H1 (cell line): ENCODE measurements around the gene ACP4. TPM values are rescaled to one million over a fixed set of nuclear protein-coding genes. Genes with fewer than 3 reads are reported as not detected.
"Not testable (repeated sequence)": the region's sequence is repeated elsewhere in the genome, so short reads cannot be mapped to it uniquely, and the experiment has no call there.

Experiments
- CTCF ChIA-PET: fragments of 300-600 bp; sonication (Branson Sonifier 250); formaldehyde crosslinking; loops from one replicate; lab custom pipeline; 2021; ENCODE audit not compliant: partially characterized antibody; lab: Charles Lee
- POLR2A ChIA-PET: fragments of 300-600 bp; sonication (Branson Sonifier 250); formaldehyde crosslinking; loops from one replicate; lab custom pipeline; 2021; ENCODE audit warnings: inconsistent platforms; ENCODE audit not compliant: partially characterized antibody; lab: Charles Lee
- DNase-seq, 2 experiments: peaks; one replicate each; pipeline versions ENCODE4 v3.0.0 to v3.0.0-alpha.2; 2010 to 2022; ENCODE audit warnings: low spot score in 2 of 2, low read depth in 1 of 2, mixed read lengths in 1 of 2
- FAIRE-seq: peaks from 2 replicates; lab custom pipeline; 2011; peaks lifted over from hg19 to GRCh38; lab: Jason Lieb, UNC
- H2AFZ ChIP-seq: 2 replicates; pipeline ENCODE4 v1.8.1; 2012; ENCODE audit warnings: low read length, inconsistent platforms
- H2AK5ac ChIP-seq: 2 replicates; pipeline ENCODE4 v1.6.1; 2013; ENCODE audit warnings: low read depth, low read length
- H2BK120ac ChIP-seq: replicated peaks from 2 replicates; pipeline ENCODE3; 2013; ENCODE audit warnings: low read depth, low read length, inconsistent platforms
- H2BK12ac ChIP-seq: 2 replicates; pipeline ENCODE4 v1.6.1; 2013; ENCODE audit warnings: low read depth, low read length
- H2BK15ac ChIP-seq: 2 replicates; pipeline ENCODE4 v1.6.1; 2013; ENCODE audit warnings: low read length
- H2BK20ac ChIP-seq: 2 replicates; pipeline ENCODE4 v1.6.1; 2013; ENCODE audit warnings: low read length
- H2BK5ac ChIP-seq: 2 replicates; pipeline ENCODE4 v1.6.1; 2013; ENCODE audit warnings: low read depth, low read length
- H3K14ac ChIP-seq: 2 replicates; pipeline ENCODE4 v1.6.1; 2013; ENCODE audit warnings: inconsistent platforms; ENCODE audit not compliant: insufficient read length
- H3K18ac ChIP-seq: 2 replicates; pipeline ENCODE4 v1.6.1; 2013; ENCODE audit warnings: low read length; ENCODE audit errors: extremely low read depth
- H3K23ac ChIP-seq: 2 replicates; pipeline ENCODE4 v1.6.1; 2013; ENCODE audit warnings: inconsistent platforms; ENCODE audit not compliant: insufficient read length
- H3K23me2 ChIP-seq: 2 replicates; pipeline ENCODE4 v1.6.1; 2013; ENCODE audit warnings: low read depth, low read length
- H3K27ac ChIP-seq: 2 replicates; pipeline ENCODE4 v1.6.1; 2011; ENCODE audit warnings: low read depth, low read length, inconsistent platforms
- H3K27me3 ChIP-seq, 4 experiments: replicated peaks in 1 of 4; 1 replicate in 1 of 4; 2 replicates in 3 of 4; pipeline versions ENCODE4 v1.6.1 to v1.8.1; 2011 to 2013; ENCODE audit warnings: low read length in 3 of 4, mild to moderate bottlenecking in 3 of 4, inconsistent platforms in 2 of 4, mixed read lengths in 2 of 4, moderate library complexity in 1 of 4; ENCODE audit not compliant: control insufficient read depth in 3 of 4, insufficient read depth in 3 of 4; ENCODE audit errors: extremely low read depth in 1 of 4
- H3K36me3 ChIP-seq, 4 experiments: 2 replicates each; pipeline versions ENCODE4 v1.6.1 to v1.8.1; 2011 to 2013; ENCODE audit warnings: mild to moderate bottlenecking in 4 of 4, low read length in 3 of 4, moderate library complexity in 2 of 4, control low read depth in 1 of 4, inconsistent platforms in 1 of 4; ENCODE audit not compliant: insufficient read depth in 4 of 4, control insufficient read depth in 2 of 4
- H3K4ac ChIP-seq: replicated peaks from 2 replicates; pipeline ENCODE3; 2013; ENCODE audit warnings: low read length, low read depth, mixed read lengths, inconsistent platforms; ENCODE audit not compliant: insufficient read length
- H3K4me1 ChIP-seq, 4 experiments: replicated peaks in 1 of 4; 1 replicate in 1 of 4; 2 replicates in 3 of 4; pipeline versions ENCODE4 v1.6.1 to v1.8.1; 2011 to 2013; ENCODE audit warnings: low read length in 3 of 4, inconsistent platforms in 2 of 4, mixed read lengths in 1 of 4; ENCODE audit not compliant: insufficient read depth in 4 of 4, control insufficient read depth in 3 of 4
- H3K4me2 ChIP-seq, 2 experiments: 2 replicates each; pipeline versions ENCODE4 v1.6.1 to v1.8.1; 2011 to 2013; ENCODE audit warnings: low read depth in 2 of 2, low read length in 2 of 2, control low read depth in 1 of 2, inconsistent platforms in 1 of 2, mild to moderate bottlenecking in 1 of 2; ENCODE audit not compliant: insufficient read depth in 1 of 2
- H3K4me3 ChIP-seq, 4 experiments: fragments of 200-600, 300-600 bp in 1 of 4; sonication (generic), shearing (Covaris generic), sonication (Bioruptor Twin) in 1 of 4; 2 replicates each; pipeline versions ENCODE4 v1.5.1 to v1.8.1; 2011 to 2016; ENCODE audit warnings: low read length in 4 of 4, low read depth in 3 of 4, control low read depth in 2 of 4, inconsistent platforms in 2 of 4, mild to moderate bottlenecking in 2 of 4, mixed read lengths in 1 of 4, moderate library complexity in 1 of 4; ENCODE audit not compliant: insufficient read depth in 2 of 4; ENCODE audit errors: extremely low read depth in 1 of 4
- H3K56ac ChIP-seq: replicated peaks from 2 replicates; pipeline ENCODE3; 2013; ENCODE audit warnings: low read depth, mild to moderate bottlenecking, mixed read lengths, low read length, inconsistent platforms; ENCODE audit not compliant: insufficient read length
- H3K79me1 ChIP-seq: 2 replicates; pipeline ENCODE4 v1.6.1; 2013; ENCODE audit warnings: low read depth, low read length, control low read depth
- H3K79me2 ChIP-seq, 2 experiments: 2 replicates each; pipeline versions ENCODE4 v1.6.1 to v1.8.1; 2012 to 2013; ENCODE audit warnings: low read length in 2 of 2, mild to moderate bottlenecking in 2 of 2, inconsistent platforms in 1 of 2; ENCODE audit not compliant: insufficient read depth in 2 of 2, control insufficient read depth in 1 of 2
- H3K9ac ChIP-seq, 4 experiments: replicated peaks in 1 of 4; 1 replicate in 1 of 4; 2 replicates in 3 of 4; pipeline versions ENCODE4 v1.6.1 to v1.8.1; 2011 to 2013; ENCODE audit warnings: low read depth in 3 of 4, low read length in 3 of 4, control low read depth in 2 of 4, mild to moderate bottlenecking in 2 of 4, moderate library complexity in 2 of 4, inconsistent platforms in 1 of 4; ENCODE audit errors: extremely low read depth in 1 of 4
- H3K9me3 ChIP-seq, 2 experiments: 2 replicates each; pipeline versions ENCODE4 v1.6.1 to v1.8.1; 2012 to 2013; ENCODE audit warnings: mild to moderate bottlenecking in 2 of 2, moderate library complexity in 2 of 2, control low read depth in 1 of 2, inconsistent platforms in 1 of 2, low read depth in 1 of 2, low read length in 1 of 2, mixed read lengths in 1 of 2; ENCODE audit not compliant: insufficient read depth in 2 of 2
- H4K20me1 ChIP-seq, 2 experiments: replicated peaks in 1 of 2; 2 replicates each; pipeline versions ENCODE3 to v1.8.1; 2011 to 2013; ENCODE audit warnings: inconsistent platforms in 2 of 2, low read length in 2 of 2, mild to moderate bottlenecking in 1 of 2; ENCODE audit not compliant: insufficient read depth in 2 of 2, control insufficient read depth in 1 of 2
- H4K5ac ChIP-seq: 2 replicates; pipeline ENCODE4 v1.6.1; 2013; ENCODE audit warnings: low read length, low read depth, mixed read lengths, inconsistent platforms; ENCODE audit not compliant: insufficient read length
- H4K8ac ChIP-seq: 2 replicates; pipeline ENCODE4 v1.8.0; 2013; ENCODE audit warnings: mild to moderate bottlenecking, moderate library complexity, low read length, inconsistent platforms; ENCODE audit not compliant: insufficient read depth; ENCODE audit errors: extremely low read depth
- H4K91ac ChIP-seq: replicated peaks from 2 replicates; pipeline ENCODE3; 2013; ENCODE audit warnings: low read length, mixed read lengths, inconsistent platforms; ENCODE audit not compliant: insufficient read length
- WGBS, 2 experiments: shearing (Covaris generic) in 1 of 2; methylation state at CpG; one replicate each; pipeline versions ENCODE4 v1.1.6 to v1.1.7; 2013 to 2015; ENCODE audit warnings: low lambda C conversion rate in 2 of 2, mixed read lengths in 2 of 2, inconsistent platforms in 1 of 2, low coverage in 1 of 2, missing lambda C conversion rate in 1 of 2; ENCODE audit not compliant: insufficient replicate concordance in 2 of 2, insufficient coverage in 1 of 2, insufficient read length in 1 of 2; ENCODE audit errors: extremely low coverage in 1 of 2, missing lambda C conversion rate in 1 of 2; 5-methylcytosine and 5-hydroxymethylcytosine counted together
- polyA plus RNA-seq, 7 experiments: library from polyadenylated mRNA; depleted of rRNA in 3 of 7; stranded (reverse) in 5 of 7; unstranded in 2 of 7; fragments of >200 nt in 5 of 7; fragments of 200-250 nt in 2 of 7; gene quantifications; 1 replicate in 5 of 7; 2 replicates in 1 of 7; 4 replicates in 1 of 7; pipeline versions ENCODE4 v1.2.1 to v1.2.3, GENCODE V29; 2011 to 2013; ENCODE audit warnings: missing spikeins in 2 of 7, mixed read lengths in 2 of 7
- total RNA-seq: library from RNA; stranded (reverse); fragmentation: NEBNext Ultra II Directional; extraction: Animal tissue kit (Norgen Biotek cat#: 25700); gene quantifications from 2 replicates; pipeline ENCODE4 v1.2.1, GENCODE V29; 2021

Gene ACP4
- total and polyA plus RNA-seq, 2 of the 8 experiments (the other 6 are each of a cell fraction or from before 2014, with no cell fraction given) = not detected

DNA sequence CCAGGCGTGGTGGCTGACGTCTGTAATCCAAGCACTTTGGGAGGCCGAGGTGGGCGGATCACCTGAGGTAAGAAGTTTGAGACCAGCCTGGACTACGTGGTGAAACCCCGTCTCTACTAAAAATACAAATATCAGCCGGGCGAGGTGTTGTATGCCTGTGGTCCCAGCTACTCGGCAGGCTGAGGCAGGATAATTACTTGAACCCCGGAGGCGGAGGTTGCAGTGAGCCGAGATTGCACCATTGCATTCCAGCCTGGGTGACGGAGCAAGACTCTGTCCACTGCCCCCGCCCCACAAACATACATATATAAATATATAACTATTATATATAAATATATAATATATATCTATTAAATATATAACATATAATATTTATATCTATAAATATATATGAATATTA lies 43.1 kb upstream of the ACP4 start:
- not testable (repeated sequence) for H2BK5ac ChIP-seq, H3K23ac ChIP-seq, H3K56ac ChIP-seq, H3K4me2 ChIP-seq, H3K4me3 ChIP-seq, H3K36me3 ChIP-seq, H2BK20ac ChIP-seq, H3K9ac ChIP-seq, H3K4ac ChIP-seq, DNase-seq, FAIRE-seq, H2AK5ac ChIP-seq, H3K27ac ChIP-seq, H4K8ac ChIP-seq, H3K79me2 ChIP-seq, H4K20me1 ChIP-seq, H3K79me1 ChIP-seq, H3K23me2 ChIP-seq, H3K14ac ChIP-seq, H4K91ac ChIP-seq, H3K9me3 ChIP-seq, H3K4me1 ChIP-seq, H2BK120ac ChIP-seq, H3K27me3 ChIP-seq, H2BK12ac ChIP-seq, H4K5ac ChIP-seq, H2AFZ ChIP-seq, H3K18ac ChIP-seq, H2BK15ac ChIP-seq
- CTCF ChIA-PET = interaction anchor here (0.7 to 1.6 kb wide), 3 partner anchors 23 to 36 kb away, joined by 3 to 5 read pairs (median 4); partner anchors contain the start of gene CLEC11A
- POLR2A ChIA-PET = interaction anchor here (0.7 kb wide), 1 partner anchor 37 kb away, joined by 3 read pairs; no protein-coding TSS in a partner anchor
- WGBS, 2 experiments = 89% methylated on average over 14 of the region's 14 CpGs; no CpG with 5 or more reads in 1 of the 2 experiments
